ENCODE measurements around the gene IAH1.

Gene IAH1

DNA sequence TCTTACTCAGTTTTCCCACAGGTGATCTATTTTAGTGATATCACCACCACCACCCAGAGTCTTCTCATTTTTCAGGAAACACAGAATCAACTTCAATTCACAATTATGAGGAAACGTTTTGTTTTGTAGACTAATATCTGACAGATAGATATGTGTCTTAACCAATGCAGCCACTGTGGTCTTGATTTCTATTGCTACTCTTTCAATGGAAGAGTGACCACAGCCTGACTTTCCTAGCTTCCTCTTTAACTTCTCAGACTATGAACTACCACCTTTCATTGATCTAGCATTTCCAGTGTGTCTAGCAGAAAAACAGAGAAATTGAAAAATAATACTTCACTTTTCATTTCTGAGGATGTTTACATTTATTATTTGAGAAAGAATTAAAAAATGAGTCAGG is 60.8 kb downstream of the IAH1 start:
- no peak for DNase-seq

DNA sequence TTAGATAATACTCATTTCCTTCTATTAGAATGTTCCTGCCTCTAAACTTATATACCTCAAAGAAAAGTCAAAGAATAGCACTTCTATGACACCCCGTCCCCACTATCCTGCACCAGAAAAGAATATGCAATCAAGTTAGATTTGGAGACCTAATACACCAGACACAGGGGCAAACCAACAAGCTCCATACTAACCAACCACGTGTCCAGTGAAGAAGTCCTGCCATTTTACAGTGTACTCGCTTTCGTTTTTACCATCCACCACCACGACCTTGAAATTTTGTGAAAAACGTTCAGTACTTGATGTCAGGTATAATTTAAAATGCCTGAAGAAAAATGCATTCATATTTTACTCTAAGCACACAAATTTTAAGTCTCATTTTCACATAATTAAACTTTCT is 62.2 kb downstream of the IAH1 start:
- DNase-seq = no peak

DNA sequence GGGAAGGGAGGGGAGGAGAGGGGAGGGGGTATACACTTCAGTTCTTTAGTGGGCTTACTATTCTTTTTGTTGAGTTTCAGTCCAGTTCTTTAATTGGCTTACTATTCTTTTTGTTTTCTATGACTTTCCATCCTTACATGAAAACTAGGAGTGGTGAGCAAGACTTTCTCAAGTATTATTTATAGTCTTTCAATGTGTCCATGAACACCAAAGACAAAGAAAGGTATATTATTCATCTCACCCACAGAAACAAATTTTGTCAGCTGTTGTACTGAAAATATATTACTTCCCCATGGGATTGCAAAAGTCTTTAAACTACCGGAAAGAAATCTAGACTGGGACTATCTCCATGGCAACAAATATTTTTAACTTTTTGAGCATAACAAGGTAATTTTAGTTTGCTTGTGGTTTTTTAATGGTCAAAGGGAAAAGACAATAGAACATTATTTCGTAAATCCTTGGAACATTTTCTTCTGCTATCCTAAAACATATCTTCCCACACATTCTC is 63.7 kb downstream of the IAH1 start:
- DNase-seq = no peak
